OCI-LY1 (cell line): ENCODE data around the gene RASSF5.
A peak's percentile ranks its signal among the peaks of the same experiment; 100 is the strongest.

Experiments used
- H2AFZ ChIP-seq: fragments of 200-600 bp; sonication (generic), shearing (Covaris generic); 2 replicates; pipeline ENCODE4 v1.6.0; 2014; ENCODE audit warnings: antibody characterized with exemption, mild to moderate bottlenecking, low read length
- H3F3A ChIP-seq: fragments of 200-600 bp; sonication (generic), shearing (Covaris generic); 2 replicates; pipeline ENCODE4 v1.6.0; 2014; ENCODE audit warnings: mild to moderate bottlenecking, antibody characterized with exemption, low read length, moderate library complexity; ENCODE audit not compliant: insufficient read depth
- H3K27ac ChIP-seq: fragments of 200-600 bp; sonication (generic); 2 replicates; pipeline ENCODE4 v1.5.1; 2014; ENCODE audit warnings: low read length, mixed run types, mild to moderate bottlenecking, low read depth; ENCODE audit not compliant: poor library complexity, severe bottlenecking
- H3K27me3 ChIP-seq: fragments of 200-600 bp; sonication (generic); 2 replicates; pipeline ENCODE4 v1.6.0; 2014; ENCODE audit warnings: antibody characterized with exemption, mild to moderate bottlenecking, low read length, moderate library complexity; ENCODE audit not compliant: insufficient read depth
- H3K36me3 ChIP-seq: fragments of 200-600 bp; sonication (generic); 2 replicates; pipeline ENCODE4 v1.6.1; 2014; ENCODE audit warnings: mild to moderate bottlenecking, antibody characterized with exemption, low read length, moderate library complexity, mixed read lengths; ENCODE audit not compliant: insufficient read depth
- H3K4me1 ChIP-seq: fragments of 200-600 bp; sonication (generic); 2 replicates; pipeline ENCODE4 v1.5.1; 2014; ENCODE audit warnings: mild to moderate bottlenecking, low read length, moderate library complexity; ENCODE audit not compliant: insufficient read depth, severe bottlenecking
- H3K4me2 ChIP-seq: fragments of 200-600 bp; sonication (generic), shearing (Covaris generic); 2 replicates; pipeline ENCODE4 v1.6.1; 2014; ENCODE audit warnings: low read length
- H3K4me3 ChIP-seq: fragments of 200-600 bp; sonication (generic); 2 replicates; pipeline ENCODE4 v1.5.1; 2014; ENCODE audit warnings: low read length, low read depth, mild to moderate bottlenecking, mixed read lengths; ENCODE audit not compliant: poor library complexity, severe bottlenecking
- H3K79me2 ChIP-seq: fragments of 200-600 bp; shearing (Covaris generic); 2 replicates; pipeline ENCODE4 v1.6.1; 2016; ENCODE audit warnings: mixed run types, low read length, mixed read lengths; ENCODE audit not compliant: insufficient read depth
- H3K9ac ChIP-seq: fragments of 200-600 bp; sonication (generic), shearing (Covaris generic); 2 replicates; pipeline ENCODE4 v1.6.1; 2014; ENCODE audit warnings: mild to moderate bottlenecking, low read length, mixed read lengths
- H3K9me2 ChIP-seq: fragments of 200-600 bp; sonication (generic), shearing (Covaris generic); 2 replicates; pipeline ENCODE4 v1.6.1; 2014; ENCODE audit warnings: low read depth, mild to moderate bottlenecking, low read length, mixed read lengths
- H3K9me3 ChIP-seq: fragments of 200-600 bp; shearing (Covaris generic); 2 replicates; pipeline ENCODE4 v1.6.1; 2014; ENCODE audit warnings: low read length, mixed read lengths
- H4K20me1 ChIP-seq: fragments of 200-600 bp; sonication (generic), shearing (Covaris generic); 2 replicates; pipeline ENCODE4 v1.6.0; 2016; ENCODE audit warnings: mild to moderate bottlenecking, low read length; ENCODE audit not compliant: insufficient read depth
- EZH2 ChIP-seq: fragments of 200-600 bp; sonication (generic), shearing (Covaris generic); IDR thresholded peaks from 2 replicates; pipeline ENCODE4 v1.8.0; 2017; ENCODE audit warnings: borderline replicate concordance, mixed run types, mild to moderate bottlenecking, antibody characterized with exemption, low read length, moderate library complexity, mixed read lengths
- TF ChIP-seq, protein P1 (sequence below): fragments of 200-600 bp; sonication (generic), shearing (Covaris generic); IDR thresholded peaks from 2 replicates; pipeline ENCODE4 v1.5.1; 2017; ENCODE audit warnings: mild to moderate bottlenecking, antibody characterized with exemption, low read length, moderate library complexity, mixed read lengths

RASSF5 gene

GRCh38 chr1:206461602-206462455 lies 45.5 kb upstream of the RASSF5 start:
- H3K4me1 ChIP-seq: peaks cover 9% of the 10 kb centered on the region
- H3F3A ChIP-seq: no peaks in the 10 kb centered on the region
- no peaks in the 10 kb centered on the region for H3K9me2 ChIP-seq
- no peaks in the 10 kb centered on the region for H3K27me3 ChIP-seq
- no peak for TF ChIP-seq EZH2
- TF ChIP-seq, protein P1, sequence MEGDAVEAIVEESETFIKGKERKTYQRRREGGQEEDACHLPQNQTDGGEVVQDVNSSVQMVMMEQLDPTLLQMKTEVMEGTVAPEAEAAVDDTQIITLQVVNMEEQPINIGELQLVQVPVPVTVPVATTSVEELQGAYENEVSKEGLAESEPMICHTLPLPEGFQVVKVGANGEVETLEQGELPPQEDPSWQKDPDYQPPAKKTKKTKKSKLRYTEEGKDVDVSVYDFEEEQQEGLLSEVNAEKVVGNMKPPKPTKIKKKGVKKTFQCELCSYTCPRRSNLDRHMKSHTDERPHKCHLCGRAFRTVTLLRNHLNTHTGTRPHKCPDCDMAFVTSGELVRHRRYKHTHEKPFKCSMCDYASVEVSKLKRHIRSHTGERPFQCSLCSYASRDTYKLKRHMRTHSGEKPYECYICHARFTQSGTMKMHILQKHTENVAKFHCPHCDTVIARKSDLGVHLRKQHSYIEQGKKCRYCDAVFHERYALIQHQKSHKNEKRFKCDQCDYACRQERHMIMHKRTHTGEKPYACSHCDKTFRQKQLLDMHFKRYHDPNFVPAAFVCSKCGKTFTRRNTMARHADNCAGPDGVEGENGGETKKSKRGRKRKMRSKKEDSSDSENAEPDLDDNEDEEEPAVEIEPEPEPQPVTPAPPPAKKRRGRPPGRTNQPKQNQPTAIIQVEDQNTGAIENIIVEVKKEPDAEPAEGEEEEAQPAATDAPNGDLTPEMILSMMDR: peak; percentile 91
- H3K36me3 ChIP-seq: peaks cover 6% of the 10 kb centered on the region; the same call in 1 of the 2 replicates
- no peak overlapping the region for H3K27ac ChIP-seq
- H3K9ac ChIP-seq: no peak overlapping the region
- no peak overlapping the region for H2AFZ ChIP-seq
- no peak overlapping the region for H3K4me3 ChIP-seq
- H3K4me2 ChIP-seq: no peak overlapping the region
- H3K79me2 ChIP-seq: no peaks in the 10 kb centered on the region
- H3K9me3 ChIP-seq: no peaks in the 10 kb centered on the region
- H4K20me1 ChIP-seq: no peaks in the 10 kb centered on the region

GRCh38 chr1:206463137-206463536 lies 44.2 kb upstream of the RASSF5 start:
- H3K27ac ChIP-seq: no peak overlapping the region
- TF ChIP-seq, protein P1: no peak
- TF ChIP-seq EZH2: no peak

DNA sequence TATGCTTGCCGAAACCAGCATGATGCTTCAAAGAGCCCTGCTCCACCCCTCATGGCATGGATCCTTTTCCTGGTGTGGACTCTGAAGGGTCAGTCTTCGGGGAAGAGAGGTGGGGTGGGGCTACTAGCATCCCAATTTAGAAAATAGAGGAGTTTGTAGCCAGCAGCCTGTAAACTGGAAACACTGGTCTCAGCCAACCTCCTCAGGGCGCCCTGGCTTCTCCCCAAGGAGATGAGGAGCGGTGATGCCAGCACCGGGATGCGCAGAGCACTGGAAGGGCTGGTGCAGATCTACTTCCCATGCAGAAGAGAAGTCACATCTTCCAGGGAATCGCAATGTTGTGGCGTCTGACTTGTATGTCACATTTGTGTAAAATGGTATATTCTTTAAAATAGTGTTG lies 43.4 kb upstream of the RASSF5 start:
- H3K9me3 ChIP-seq: no peaks in the 10 kb centered on the region
- H3K9ac ChIP-seq: no peak overlapping the region
- H3F3A ChIP-seq: no peaks in the 10 kb centered on the region
- H3K79me2 ChIP-seq: no peaks in the 10 kb centered on the region
- no peaks in the 10 kb centered on the region for H4K20me1 ChIP-seq
- peaks cover 30% of the 10 kb centered on the region for H3K4me1 ChIP-seq
- H2AFZ ChIP-seq: no peak overlapping the region
- no peak overlapping the region for H3K27ac ChIP-seq
- H3K9me2 ChIP-seq: no peaks in the 10 kb centered on the region
- no peak overlapping the region for H3K4me3 ChIP-seq
- H3K27me3 ChIP-seq: no peaks in the 10 kb centered on the region
- TF ChIP-seq, protein P1: no peak
- no peak overlapping the region for H3K4me2 ChIP-seq
- no peaks in the 10 kb centered on the region; the same call in 1 of the 2 replicates for H3K36me3 ChIP-seq

More at GRCh38 chr1:206463137-206463536, 44.2 kb upstream of the RASSF5 start:
- H3K9me3 ChIP-seq: no peaks in the 10 kb centered on the region
- no peak overlapping the region for H3K4me3 ChIP-seq
- H3K4me2 ChIP-seq: no peak overlapping the region
- H3K9ac ChIP-seq: no peak overlapping the region
- H3K27me3 ChIP-seq: no peaks in the 10 kb centered on the region
- no peaks in the 10 kb centered on the region for H3F3A ChIP-seq
- no peaks in the 10 kb centered on the region for H4K20me1 ChIP-seq
- H3K36me3 ChIP-seq: peaks cover 6% of the 10 kb centered on the region; the same call in 1 of the 2 replicates
- no peak overlapping the region for H2AFZ ChIP-seq
- H3K79me2 ChIP-seq: no peaks in the 10 kb centered on the region
- H3K4me1 ChIP-seq: peaks cover 22% of the 10 kb centered on the region
- H3K9me2 ChIP-seq: no peaks in the 10 kb centered on the region
